H1 (cell line): ENCODE measurements around the gene SHROOM3. TPM values are rescaled to one million over a fixed set of nuclear protein-coding genes. Genes with fewer than 3 reads are reported as not detected.

Experiments used
- BACH1 ChIP-seq: IDR thresholded peaks from 2 replicates; pipeline ENCODE4 v1.6.1; 2012; ENCODE audit warnings: low read length, improper control_type of control experiment
- CBX8 ChIP-seq: fragments of 300-800, 300-1000 bp; sonication (generic); IDR thresholded peaks from 2 replicates; pipeline ENCODE4 v1.7.1; 2016; ENCODE audit warnings: low read depth, low read length, borderline replicate concordance
- CHD7 ChIP-seq: fragments of 300-600 bp; sonication (generic); IDR thresholded peaks from 2 replicates; pipeline ENCODE4 v1.7.1; 2012; ENCODE audit warnings: low read length, moderate library complexity, mild to moderate bottlenecking, inconsistent platforms; ENCODE audit not compliant: insufficient replicate concordance
- CTBP2 ChIP-seq: IDR thresholded peaks from 2 replicates; pipeline ENCODE4 v1.7.0; 2011; ENCODE audit warnings: borderline replicate concordance, mild to moderate bottlenecking, moderate library complexity, mixed read lengths, low read length; ENCODE audit not compliant: insufficient read depth, insufficient read length
- EZH2 ChIP-seq: fragments of 200-600 bp; sonication (generic); IDR thresholded peaks from 2 replicates; pipeline ENCODE4 v1.7.1; 2012; ENCODE audit warnings: low read depth, mild to moderate bottlenecking, moderate library complexity, low read length, inconsistent platforms; ENCODE audit not compliant: severe bottlenecking
- MAFK ChIP-seq: IDR thresholded peaks from 2 replicates; pipeline ENCODE4 v1.6.1; 2012; ENCODE audit warnings: low read depth, mild to moderate bottlenecking, improper control_type of control experiment, low read length
- PHF8 ChIP-seq: fragments of 200-600 bp; sonication (generic); conservative IDR thresholded peaks from 2 replicates; pipeline ENCODE4 v1.7.1; 2012; ENCODE audit warnings: low read depth, mild to moderate bottlenecking, inconsistent platforms, low read length, moderate library complexity
- TEAD4 ChIP-seq: IDR thresholded peaks from 2 replicates; pipeline ENCODE4 v1.6.1; 2012; ENCODE audit warnings: low read depth, low read length, inconsistent platforms, mixed read lengths
- polyA plus RNA-seq, 7 experiments: library from polyadenylated mRNA; depleted of rRNA in 3 of 7; stranded (reverse) in 5 of 7; unstranded in 2 of 7; fragments of >200 nt in 5 of 7; fragments of 200-250 nt in 2 of 7; gene quantifications; 1 replicate in 5 of 7; 2 replicates in 1 of 7; 4 replicates in 1 of 7; pipeline versions ENCODE4 v1.2.1 to v1.2.3, GENCODE V29; 2011 to 2013; ENCODE audit warnings: missing spikeins in 2 of 7, mixed read lengths in 2 of 7
- total RNA-seq: library from RNA; stranded (reverse); fragmentation: NEBNext Ultra II Directional; extraction: Animal tissue kit (Norgen Biotek cat#: 25700); gene quantifications from 2 replicates; pipeline ENCODE4 v1.2.1, GENCODE V29; 2021

SHROOM3 gene
- total and polyA plus RNA-seq, 2 of the 8 experiments (the other 6 are each of a cell fraction or from before 2014, with no cell fraction given): 15.8 to 34.0 TPM

DNA sequence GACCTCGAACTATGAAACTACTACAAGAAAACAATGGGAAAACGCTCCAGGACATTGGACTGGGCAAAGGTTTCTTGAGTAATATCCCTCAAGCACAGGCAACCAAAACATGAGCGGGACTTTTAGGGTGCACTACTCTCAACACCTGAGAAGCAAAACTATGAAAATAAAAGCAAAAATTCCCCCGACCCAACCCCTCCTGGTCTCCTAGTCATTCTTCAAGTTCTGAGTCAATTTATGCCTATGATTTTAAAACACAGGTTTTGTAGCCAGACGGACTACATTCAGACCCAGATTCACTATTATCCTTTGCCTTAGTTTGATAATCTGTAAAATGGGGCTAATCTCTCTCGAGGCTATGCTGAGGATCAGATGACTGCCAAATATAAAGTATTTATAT lies 365.9 kb downstream of the SHROOM3 start (continued):
- TF ChIP-seq CHD7 (no peak), EZH2 (no peak), BACH1 (no peak), PHF8 (no peak), TEAD4 (no peak), CBX8 (no peak), CTBP2 (no peak), MAFK (no peak)
